BE2C (cell line): ENCODE data around the gene PSTPIP1.

Source experiments
- DNase-seq: peaks from one replicate; pipeline ENCODE4 v3.0.0-alpha.2; 2020
- H3K27me3 ChIP-seq: fragments of 250-450 bp; sonication (Bioruptor Pico); 2 replicates; pipeline ENCODE4 v1.5.1; 2020; ENCODE audit warnings: mild to moderate bottlenecking
- H3K36me3 ChIP-seq: fragments of 250-450 bp; sonication (Bioruptor Pico); 2 replicates; pipeline ENCODE4 v1.5.1; 2020; ENCODE audit warnings: mild to moderate bottlenecking
- H3K4me1 ChIP-seq: fragments of 250-450 bp; sonication (Bioruptor Pico); 2 replicates; pipeline ENCODE4 v1.5.1; 2020
- H3K4me3 ChIP-seq: 2 replicates; pipeline ENCODE4 v1.5.1; 2011; ENCODE audit warnings: low read depth, low read length
- H3K9me3 ChIP-seq: fragments of 250-450 bp; sonication (Bioruptor Pico); 2 replicates; pipeline ENCODE4 v1.5.1; 2020
- CTCF ChIP-seq: IDR thresholded peaks from 2 replicates; pipeline ENCODE4 v1.5.1; 2012; ENCODE audit warnings: mild to moderate bottlenecking, low read depth, low read length

The PSTPIP1 gene

GRCh38 chr15:77040673-77041072, 45.7 kb downstream of the PSTPIP1 start:
- no peak for DNase-seq
- Histone ChIP-seq H3K4me3 (no peak overlapping the region), H3K27me3 (no peaks in the 10 kb centered on the region), H3K36me3 (peaks cover 53% of the 10 kb centered on the region), H3K4me1 (no peaks in the 10 kb centered on the region), H3K9me3 (no peaks in the 10 kb centered on the region)
- TF ChIP-seq CTCF, result no peak

- Histone ChIP-seq H3K9me3 (no peaks in the 10 kb centered on the region), H3K4me3 (no peak overlapping the region), H3K27me3 (no peaks in the 10 kb centered on the region), H3K36me3 (peaks cover 60% of the 10 kb centered on the region), H3K4me1 (no peaks in the 10 kb centered on the region)
- DNase-seq, result no peak
- TF ChIP-seq CTCF, result no peak
Observed at GRCh38 chr15:77042245-77042919, 47.5 kb downstream of the PSTPIP1 start.

GRCh38 chr15:77042955-77043920, 48.3 kb downstream of the PSTPIP1 start:
- no peak for DNase-seq
- no peaks in the 10 kb centered on the region for H3K9me3 ChIP-seq
- no peaks in the 10 kb centered on the region for H3K27me3 ChIP-seq
- H3K4me3 ChIP-seq, result no peak overlapping the region
- peaks cover 55% of the 10 kb centered on the region for H3K36me3 ChIP-seq
- no peak for TF ChIP-seq CTCF
- H3K4me1 ChIP-seq, result no peaks in the 10 kb centered on the region

- Histone ChIP-seq H3K4me3 (no peak overlapping the region), H3K27me3 (no peaks in the 10 kb centered on the region), H3K9me3 (no peaks in the 10 kb centered on the region), H3K4me1 (no peaks in the 10 kb centered on the region), H3K36me3 (peaks cover 59% of the 10 kb centered on the region)
- DNase-seq, result no peak
- TF ChIP-seq CTCF, result no peak
Observed at GRCh38 chr15:77044228-77045042, 49.5 kb downstream of the PSTPIP1 start.

GRCh38 chr15:77045985-77046384, 51.1 kb downstream of the PSTPIP1 start:
- Histone ChIP-seq H3K27me3 (no peaks in the 10 kb centered on the region), H3K36me3 (peaks cover 75% of the 10 kb centered on the region), H3K9me3 (no peaks in the 10 kb centered on the region), H3K4me3 (no peak overlapping the region), H3K4me1 (no peaks in the 10 kb centered on the region)
- TF ChIP-seq CTCF, result no peak
- no peak for DNase-seq
